HepG2 (cell line): ENCODE data around the gene TAT. TPM values are rescaled to one million over a fixed set of nuclear protein-coding genes. Genes with fewer than 3 reads are reported as not detected.

Experiments
- BCL6 ChIP-seq: IDR thresholded peaks from 2 replicates; pipeline ENCODE4 v1.6.1; 2016; ENCODE audit warnings: missing genetic modification reagents, missing compliant biosample characterization
- E2F2 ChIP-seq: sonication (generic); formaldehyde crosslinking; IDR thresholded peaks from 2 replicates; pipeline ENCODE4 v1.4.0; 2020; ENCODE audit warnings: missing genetic modification reagents, borderline replicate concordance
- HIC2 ChIP-seq: sonication (generic); formaldehyde crosslinking; IDR thresholded peaks from 2 replicates; pipeline ENCODE4 v1.9.0; 2022; ENCODE audit warnings: low read depth, missing genetic modification reagents
- HNRNPH1 ChIP-seq: fragments of 200-400 bp; formaldehyde crosslinking; optimal IDR thresholded peaks from 2 replicates; pipeline ENCODE3; 2017; ENCODE audit warnings: mild to moderate bottlenecking, low read depth, low read length
- HOXA7 ChIP-seq: sonication (generic); formaldehyde crosslinking; IDR thresholded peaks from 2 replicates; pipeline ENCODE4 v1.8.1; 2022; ENCODE audit warnings: mild to moderate bottlenecking, missing genetic modification reagents, moderate library complexity
- NFRKB ChIP-seq: fragments of 450-650 bp; IDR thresholded peaks from 2 replicates; pipeline ENCODE4 v1.6.1; 2017
- PRDM10 ChIP-seq: sonication (generic); formaldehyde crosslinking; IDR thresholded peaks from 2 replicates; pipeline ENCODE4 v1.4.0; 2020; ENCODE audit warnings: low read depth, missing genetic modification reagents
- RELA ChIP-seq: sonication (generic); formaldehyde crosslinking; IDR thresholded peaks from 2 replicates; pipeline ENCODE4 v1.4.0; 2020; ENCODE audit warnings: missing genetic modification reagents
- SNAPC4 ChIP-seq: sonication (generic); formaldehyde crosslinking; IDR thresholded peaks from 2 replicates; pipeline ENCODE4 v1.4.0; 2020; ENCODE audit warnings: mild to moderate bottlenecking, missing genetic modification reagents
- ZNF431 ChIP-seq: sonication (generic); formaldehyde crosslinking; IDR thresholded peaks from 2 replicates; pipeline ENCODE4 v1.9.0; 2022; ENCODE audit warnings: missing genetic modification reagents, low read depth, mild to moderate bottlenecking, borderline replicate concordance
- ZNF530 ChIP-seq: sonication (generic); formaldehyde crosslinking; IDR thresholded peaks from 2 replicates; pipeline ENCODE4 v1.5.0; 2020; ENCODE audit warnings: low read depth, mild to moderate bottlenecking, missing genetic modification reagents
- ZNF570 ChIP-seq: sonication (generic); formaldehyde crosslinking; IDR thresholded peaks from 2 replicates; pipeline ENCODE4 v1.4.0; 2020; ENCODE audit warnings: mild to moderate bottlenecking, missing genetic modification reagents, borderline replicate concordance
- ZNF607 ChIP-seq: sonication (generic); formaldehyde crosslinking; IDR thresholded peaks from 2 replicates; pipeline ENCODE4 v1.5.1; 2020; ENCODE audit warnings: missing genetic modification reagents, mild to moderate bottlenecking, borderline replicate concordance
- ZNF800 ChIP-seq: sonication (generic); formaldehyde crosslinking; IDR thresholded peaks from 2 replicates; pipeline ENCODE4 v1.4.0; 2020; ENCODE audit warnings: missing genetic modification reagents
- polyA plus RNA-seq, 8 experiments: library from polyadenylated mRNA; depleted of rRNA in 3 of 8; stranded (reverse) in 7 of 8; unstranded in 1 of 8; fragments of >200 nt; fragmentation: Illumina TruSeq in 4 of 8; extraction: Trizol in 4 of 8; gene quantifications; 2 replicates each; pipeline versions ENCODE4 v1.2.1 to v1.2.3, GENCODE V29; 2011 to 2016; ENCODE audit warnings: low read depth in 4 of 8, missing spikeins in 1 of 8, mixed read lengths in 1 of 8; ENCODE audit not compliant: insufficient read depth in 1 of 8
- total RNA-seq, 5 experiments: library from RNA; depleted of rRNA; stranded (reverse); fragments of >200 nt; fragmentation: Illumina TruSeq; extraction: Trizol; gene quantifications; 2 replicates each; pipeline ENCODE4 v1.2.3, GENCODE V29; 2016; ENCODE audit warnings: low read depth in 1 of 5

Gene TAT
- total and polyA plus RNA-seq, 2 of the 13 experiments (the other 11 are each of a cell fraction or from before 2014, with no cell fraction given) = 1.6 to 5.8 TPM

- TF ChIP-seq BCL6 (CRISPR knock-in tag) (peak; percentile 40; the same call in 1 of the 2 replicates), ZNF607 (CRISPR knock-in tag) (0 out of 2 replicates have a peak, but pooled peaks have one; percentile 27), PRDM10 (CRISPR knock-in tag) (no peak), E2F2 (no peak), RELA (CRISPR knock-in tag) (no peak), SNAPC4 (no peak), HIC2 (CRISPR knock-in tag) (no peak), ZNF800 (CRISPR knock-in tag) (no peak), ZNF530 (CRISPR knock-in tag) (no peak), NFRKB (no peak), ZNF570 (CRISPR knock-in tag) (no peak), HOXA7 (CRISPR knock-in tag) (no peak), ZNF431 (CRISPR knock-in tag) (no peak), HNRNPH1 (no peak)
These were observed 8.4 kb upstream of the TAT start (continued) for GRCh38 chr16:71585318-71585703.
